ENCODE results near the gene HOATZ.
A peak's percentile ranks its signal among the peaks of the same experiment; 100 is the strongest.

The HOATZ gene

DNA sequence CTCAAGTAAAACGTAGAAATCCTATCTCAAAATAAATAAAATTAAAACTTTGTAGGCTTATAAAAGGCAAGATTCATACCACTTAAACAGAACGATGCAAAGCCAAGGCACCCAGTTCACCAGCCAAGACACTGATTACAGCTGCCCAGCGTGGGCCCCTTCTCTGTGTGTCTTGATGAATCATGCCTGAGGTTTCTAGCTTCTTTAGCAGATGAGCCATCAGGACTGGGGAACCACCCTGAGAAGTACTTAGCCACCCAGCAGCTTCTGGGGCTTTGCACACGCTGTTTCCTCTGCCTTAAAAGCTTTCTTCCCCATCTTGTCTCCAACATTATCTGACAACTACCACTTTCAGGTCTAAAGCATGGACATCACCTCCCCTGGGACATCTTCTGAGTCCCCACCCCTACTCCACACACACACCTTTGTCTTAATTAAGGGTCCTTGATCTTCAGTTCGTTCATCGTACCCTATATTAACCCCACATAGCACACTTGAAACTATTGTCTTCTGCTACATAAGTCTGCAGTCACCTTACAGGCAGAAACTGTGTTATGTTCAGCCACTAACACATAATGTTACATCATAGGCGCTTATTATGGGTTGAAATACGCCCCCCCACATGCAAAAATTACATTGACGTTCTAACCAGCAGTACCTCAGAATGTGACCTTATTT, 17.2 kb downstream of the HOATZ start:
- H3K4me3 ChIP-seq (ENCODE audit: insufficient read depth in 1 of 2, low read depth in 1 of 2, low read length in 2 of 2) = peak overlapping the region in 1 of 2 experiments; percentile 59
- peak overlapping the region; percentile 40 for H4K91ac ChIP-seq (ENCODE audit: low read length)
- no peaks in the 10 kb centered on the region for H3K27me3 ChIP-seq (ENCODE audit: control insufficient read depth in 1 of 2, insufficient read depth in 1 of 2, low read length in 2 of 2)
- no peak overlapping the region for H3K23ac ChIP-seq (ENCODE audit: low read length in 2 of 2)
- H3K27ac ChIP-seq (ENCODE audit: low read length, poor library complexity, severe bottlenecking) = peak overlapping the region; percentile 45
- H2AK5ac ChIP-seq (ENCODE audit: low read length, severe bottlenecking) = no peak overlapping the region
- no peak overlapping the region for H2BK5ac ChIP-seq (ENCODE audit: low read depth, low read length, poor library complexity, severe bottlenecking)
- H4K8ac ChIP-seq (ENCODE audit: low read length) = peak overlapping the region; percentile 31
- 59% methylated on average over 8 of the region's 9 CpGs for WGBS
- H2BK12ac ChIP-seq (ENCODE audit: low read length in 2 of 2) = peak overlapping the region in 1 of 2 experiments; percentile 78
- H3K36me3 ChIP-seq (ENCODE audit: control insufficient read depth in 1 of 2, insufficient read depth in 2 of 2, low read depth in 1 of 2, low read length in 2 of 2) = no peaks in the 10 kb centered on the region
- H3K18ac ChIP-seq (ENCODE audit: low read depth in 1 of 2, low read length in 2 of 2) = peak overlapping the region; percentile 65 to 74
- H3K4me2 ChIP-seq (ENCODE audit: low read length, poor library complexity, severe bottlenecking) = no peak overlapping the region
- H3K4ac ChIP-seq (ENCODE audit: low read depth in 1 of 2, low read length in 2 of 2) = peak overlapping the region in 1 of 2 experiments; percentile 22
- H3K14ac ChIP-seq (ENCODE audit: low read length in 2 of 2) = no peak overlapping the region
- H2BK120ac ChIP-seq (ENCODE audit: low read depth, low read length) = no peak overlapping the region
- no peak overlapping the region for H2BK15ac ChIP-seq (ENCODE audit: low read depth, poor library complexity, severe bottlenecking)
- H3K9me3 ChIP-seq (ENCODE audit: control insufficient read depth, low read length) = no peaks in the 10 kb centered on the region
- DNase-seq = peak; percentile 95
- no peaks in the 10 kb centered on the region for H3K79me1 ChIP-seq (replicated peaks; ENCODE audit: low read length, poor library complexity, severe bottlenecking)
- H3K9ac ChIP-seq (ENCODE audit: low read length) = peak overlapping the region; percentile 73
- H2AFZ ChIP-seq (ENCODE audit: low read depth, low read length) = peak overlapping the region; percentile 10
- peaks cover 1% of the 10 kb centered on the region for H3K4me1 ChIP-seq (ENCODE audit: control insufficient read depth, insufficient read depth, low read depth, low read length)

DNA sequence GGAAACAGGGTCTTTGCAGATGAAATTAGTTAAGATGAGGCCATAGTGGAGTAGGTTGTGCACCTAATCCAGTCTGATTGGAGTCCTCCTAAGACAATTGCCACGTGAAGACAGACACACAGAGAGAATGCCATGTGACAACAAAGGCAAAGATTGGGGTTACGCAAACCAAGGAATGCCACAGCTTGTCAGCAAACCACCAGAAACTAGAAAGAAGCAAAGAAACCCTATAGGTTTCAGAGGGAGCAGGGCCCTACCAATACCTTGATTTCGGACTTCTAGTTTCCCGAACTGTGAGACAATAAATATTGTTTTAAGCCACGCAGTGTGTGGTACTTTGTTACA, 17.8 kb downstream of the HOATZ start:
- Histone ChIP-seq H3K4ac (ENCODE audit: low read depth in 1 of 2, low read length in 2 of 2) (no peak overlapping the region), H3K18ac (ENCODE audit: low read depth in 1 of 2, low read length in 2 of 2) (peak overlapping the region in 1 of 2 experiments; percentile 65), H2AFZ (ENCODE audit: low read depth, low read length) (no peak overlapping the region), H3K4me1 (ENCODE audit: control insufficient read depth, insufficient read depth, low read depth, low read length) (peaks cover 1% of the 10 kb centered on the region), H2BK5ac (ENCODE audit: low read depth, low read length, poor library complexity, severe bottlenecking) (no peak overlapping the region), H3K27ac (ENCODE audit: low read length, poor library complexity, severe bottlenecking) (no peak overlapping the region), H3K9ac (ENCODE audit: low read length) (no peak overlapping the region), H3K9me3 (ENCODE audit: control insufficient read depth, low read length) (no peaks in the 10 kb centered on the region), H2BK15ac (ENCODE audit: low read depth, poor library complexity, severe bottlenecking) (no peak overlapping the region), H4K8ac (ENCODE audit: low read length) (peak overlapping the region; percentile 45), H3K36me3 (ENCODE audit: control insufficient read depth in 1 of 2, insufficient read depth in 2 of 2, low read depth in 1 of 2, low read length in 2 of 2) (no peaks in the 10 kb centered on the region), H4K91ac (ENCODE audit: low read length) (no peak overlapping the region), H2AK5ac (ENCODE audit: low read length, severe bottlenecking) (no peak overlapping the region), H3K14ac (ENCODE audit: low read length in 2 of 2) (no peak overlapping the region), H3K4me3 (ENCODE audit: insufficient read depth in 1 of 2, low read depth in 1 of 2, low read length in 2 of 2) (no peak overlapping the region), H3K79me1 (replicated peaks; ENCODE audit: low read length, poor library complexity, severe bottlenecking) (no peaks in the 10 kb centered on the region), H2BK12ac (ENCODE audit: low read length in 2 of 2) (peak overlapping the region in 1 of 2 experiments; percentile 78), H3K4me2 (ENCODE audit: low read length, poor library complexity, severe bottlenecking) (no peak overlapping the region), H3K27me3 (ENCODE audit: control insufficient read depth in 1 of 2, insufficient read depth in 1 of 2, low read length in 2 of 2) (no peaks in the 10 kb centered on the region), H3K23ac (ENCODE audit: low read length in 2 of 2) (no peak overlapping the region), H2BK120ac (ENCODE audit: low read depth, low read length) (no peak overlapping the region)
- 94% methylated on average over 5 of the region's 5 CpGs for WGBS
- no peak for DNase-seq

DNA sequence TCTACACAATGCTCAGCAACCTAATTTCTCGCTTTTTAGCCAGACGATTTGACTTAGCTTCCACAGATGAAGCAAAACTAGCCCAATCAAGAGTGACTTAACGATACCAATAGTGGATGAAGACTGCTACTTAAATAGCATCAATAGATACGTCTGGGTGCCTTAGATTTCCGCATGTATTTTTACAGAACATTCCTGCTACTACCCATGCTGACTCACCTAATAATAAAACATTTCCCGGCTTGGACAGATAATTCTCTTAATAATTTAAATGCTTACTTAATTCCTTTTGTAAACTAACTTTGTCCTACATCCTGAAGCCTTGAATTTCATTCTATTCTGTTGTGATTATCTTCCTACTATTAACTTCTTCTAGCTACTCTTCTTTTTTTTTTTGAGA, 20.7 kb downstream of the HOATZ start:
- no peak overlapping the region for H4K91ac ChIP-seq (ENCODE audit: low read length)
- no peak overlapping the region for H3K4me3 ChIP-seq (ENCODE audit: insufficient read depth in 1 of 2, low read depth in 1 of 2, low read length in 2 of 2)
- H3K23ac ChIP-seq (ENCODE audit: low read length in 2 of 2) = no peak overlapping the region
- no peaks in the 10 kb centered on the region for H3K36me3 ChIP-seq (ENCODE audit: control insufficient read depth in 1 of 2, insufficient read depth in 2 of 2, low read depth in 1 of 2, low read length in 2 of 2)
- no peak overlapping the region for H3K4ac ChIP-seq (ENCODE audit: low read depth in 1 of 2, low read length in 2 of 2)
- no peak overlapping the region for H4K8ac ChIP-seq (ENCODE audit: low read length)
- H3K79me1 ChIP-seq (replicated peaks; ENCODE audit: low read length, poor library complexity, severe bottlenecking) = no peaks in the 10 kb centered on the region
- no peak overlapping the region for H3K18ac ChIP-seq (ENCODE audit: low read depth in 1 of 2, low read length in 2 of 2)
- H3K4me1 ChIP-seq (ENCODE audit: control insufficient read depth, insufficient read depth, low read depth, low read length) = peaks cover 10% of the 10 kb centered on the region
- no peak overlapping the region for H2BK15ac ChIP-seq (ENCODE audit: low read depth, poor library complexity, severe bottlenecking)
- 90% methylated on average over 6 of the region's 6 CpGs for WGBS
- H2BK12ac ChIP-seq (ENCODE audit: low read length in 2 of 2) = no peak overlapping the region
- H3K9ac ChIP-seq (ENCODE audit: low read length) = no peak overlapping the region
- H2AK5ac ChIP-seq (ENCODE audit: low read length, severe bottlenecking) = no peak overlapping the region
- H3K4me2 ChIP-seq (ENCODE audit: low read length, poor library complexity, severe bottlenecking) = no peak overlapping the region
- H3K14ac ChIP-seq (ENCODE audit: low read length in 2 of 2) = no peak overlapping the region
- no peak overlapping the region for H2BK5ac ChIP-seq (ENCODE audit: low read depth, low read length, poor library complexity, severe bottlenecking)
- no peak overlapping the region for H2BK120ac ChIP-seq (ENCODE audit: low read depth, low read length)
- H3K9me3 ChIP-seq (ENCODE audit: control insufficient read depth, low read length) = no peaks in the 10 kb centered on the region
- no peak overlapping the region for H3K27ac ChIP-seq (ENCODE audit: low read length, poor library complexity, severe bottlenecking)
- H3K27me3 ChIP-seq (ENCODE audit: control insufficient read depth in 1 of 2, insufficient read depth in 1 of 2, low read length in 2 of 2) = no peaks in the 10 kb centered on the region
- no peak for DNase-seq
- H2AFZ ChIP-seq (ENCODE audit: low read depth, low read length) = no peak overlapping the region

DNA sequence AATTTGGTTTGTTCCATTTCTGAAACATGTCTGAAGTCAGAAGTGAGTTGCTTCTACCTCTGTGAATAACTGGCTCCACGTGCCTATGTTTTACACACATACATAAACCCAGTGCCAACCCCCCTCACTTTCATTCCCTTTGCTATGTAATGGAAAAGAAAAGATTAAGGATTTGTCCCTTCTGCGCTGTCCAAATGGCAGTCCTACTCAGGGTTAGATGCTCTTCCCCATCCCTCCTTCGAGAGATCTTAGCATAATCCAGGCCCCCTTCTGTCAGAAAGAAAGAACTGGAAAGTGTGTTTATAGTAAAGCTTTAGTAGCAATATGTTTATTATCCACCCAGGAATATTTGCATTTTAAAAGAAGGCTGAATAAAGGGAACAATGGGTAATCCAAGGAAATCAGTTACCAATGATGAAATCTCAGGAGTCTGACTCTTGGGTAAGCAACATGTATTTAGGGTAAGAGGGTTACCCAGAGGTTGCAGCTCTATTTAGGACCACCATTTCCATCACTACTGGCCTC, 22.8 kb downstream of the HOATZ start:
- no peak overlapping the region for H2AK5ac ChIP-seq (ENCODE audit: low read length, severe bottlenecking)
- H3K4me1 ChIP-seq (ENCODE audit: control insufficient read depth, insufficient read depth, low read depth, low read length) = peaks cover 17% of the 10 kb centered on the region
- no peaks in the 10 kb centered on the region for H3K36me3 ChIP-seq (ENCODE audit: control insufficient read depth in 1 of 2, insufficient read depth in 2 of 2, low read depth in 1 of 2, low read length in 2 of 2)
- no peaks in the 10 kb centered on the region for H3K9me3 ChIP-seq (ENCODE audit: control insufficient read depth, low read length)
- no peak overlapping the region for H3K9ac ChIP-seq (ENCODE audit: low read length)
- H2AFZ ChIP-seq (ENCODE audit: low read depth, low read length) = no peak overlapping the region
- no peak overlapping the region for H3K4ac ChIP-seq (ENCODE audit: low read depth in 1 of 2, low read length in 2 of 2)
- WGBS = no CpG with 5 or more reads among the region's 3 CpGs
- no peak overlapping the region for H3K4me3 ChIP-seq (ENCODE audit: insufficient read depth in 1 of 2, low read depth in 1 of 2, low read length in 2 of 2)
- no peak overlapping the region for H2BK12ac ChIP-seq (ENCODE audit: low read length in 2 of 2)
- no peak overlapping the region for H4K91ac ChIP-seq (ENCODE audit: low read length)
- peaks cover 3% of the 10 kb centered on the region for H3K79me1 ChIP-seq (replicated peaks; ENCODE audit: low read length, poor library complexity, severe bottlenecking)
- H4K8ac ChIP-seq (ENCODE audit: low read length) = no peak overlapping the region
- no peak overlapping the region for H2BK15ac ChIP-seq (ENCODE audit: low read depth, poor library complexity, severe bottlenecking)
- no peak overlapping the region for H2BK120ac ChIP-seq (ENCODE audit: low read depth, low read length)
- no peak overlapping the region for H3K14ac ChIP-seq (ENCODE audit: low read length in 2 of 2)
- H2BK5ac ChIP-seq (ENCODE audit: low read depth, low read length, poor library complexity, severe bottlenecking) = no peak overlapping the region
- H3K27me3 ChIP-seq (ENCODE audit: control insufficient read depth in 1 of 2, insufficient read depth in 1 of 2, low read length in 2 of 2) = no peaks in the 10 kb centered on the region
- no peak for DNase-seq
- no peak overlapping the region for H3K27ac ChIP-seq (ENCODE audit: low read length, poor library complexity, severe bottlenecking)
- H3K18ac ChIP-seq (ENCODE audit: low read depth in 1 of 2, low read length in 2 of 2) = no peak overlapping the region
- no peak overlapping the region for H3K4me2 ChIP-seq (ENCODE audit: low read length, poor library complexity, severe bottlenecking)
- no peak overlapping the region for H3K23ac ChIP-seq (ENCODE audit: low read length in 2 of 2)
